Calu3 (cell line): Measurements from ENCODE around the gene DIS3L2. TPM values are rescaled to one million over a fixed set of nuclear protein-coding genes. Genes with fewer than 3 reads are reported as not detected.

Source experiments
- BruUV-seq: library from RNA; stranded (reverse); fragments of 400-500 nt; replicated peaks from 2 replicates; lab custom pipeline; 2021; lab: Mats Ljungman, UMichigan
- CTCF ChIA-PET: fragments of 300-600 bp; sonication (Branson Sonifier 250); formaldehyde crosslinking; loops from one replicate; lab custom pipeline; 2022; ENCODE audit warnings: antibody characterized with exemption; lab: Charles Lee
- DNase-seq: peaks from one replicate; pipeline ENCODE4 v3.0.0; 2022
- H3K27ac Mint-ChIP-seq: one replicate; pipeline ENCODE4 v1.8.0; 2022; ENCODE audit warnings: mixed read lengths; ENCODE audit not compliant: unreplicated experiment
- H3K27me3 Mint-ChIP-seq: one replicate; pipeline ENCODE4 v1.8.0; 2022; ENCODE audit warnings: mixed read lengths; ENCODE audit not compliant: unreplicated experiment
- H3K36me3 Mint-ChIP-seq: one replicate; pipeline ENCODE4 v1.8.0; 2022; ENCODE audit warnings: mild to moderate bottlenecking, moderate library complexity, mixed read lengths; ENCODE audit not compliant: insufficient read depth, unreplicated experiment
- H3K4me1 Mint-ChIP-seq: one replicate; pipeline ENCODE4 v1.8.0; 2022; ENCODE audit warnings: mild to moderate bottlenecking, low read depth, mixed read lengths; ENCODE audit not compliant: unreplicated experiment
- H3K4me3 Mint-ChIP-seq: one replicate; pipeline ENCODE4 v1.8.0; 2022; ENCODE audit warnings: mild to moderate bottlenecking, low read depth, moderate library complexity, mixed read lengths; ENCODE audit not compliant: unreplicated experiment
- H3K9me3 Mint-ChIP-seq: one replicate; pipeline ENCODE4 v1.8.0; 2022; ENCODE audit warnings: low read depth, mixed read lengths; ENCODE audit not compliant: unreplicated experiment
- CTCF ChIP-seq: fragments of 200-600 bp; IDR thresholded peaks from one replicate; pipeline ENCODE4 v1.8.0; 2022; ENCODE audit warnings: antibody characterized with exemption; ENCODE audit not compliant: unreplicated experiment
- intact Hi-C: fragments of 100-400 bp; cut with micrococcal nuclease; formaldehyde crosslinking; loops from one replicate; pipeline ENCODE4 v1.10.0; 2022; ENCODE audit not compliant: unreplicated experiment
- total RNA-seq: library from RNA; stranded (reverse); gene quantifications from 2 replicates; pipeline ENCODE4 v1.2.3, GENCODE V29; 2022

Gene DIS3L2
- total RNA-seq, 1 experiment from 2014 or later, result 46.0 TPM

GRCh38 chr2:231965102-231965501, 3.6 kb downstream of the DIS3L2 start:
- Mint-ChIP-seq H3K4me1 (peaks cover 18% of the 10 kb centered on the region), H3K4me3 (no peak overlapping the region), H3K36me3 (peaks cover 28% of the 10 kb centered on the region), H3K27ac (no peak overlapping the region), H3K27me3 (no peaks in the 10 kb centered on the region), H3K9me3 (peaks cover 3% of the 10 kb centered on the region)
- BruUV-seq, result no TSS peak
- CTCF ChIA-PET, result no interaction called here
- intact Hi-C loops, result no loop called here
- no peak for DNase-seq
- no peak for TF ChIP-seq CTCF

GRCh38 chr2:231966886-231967285, 5.4 kb downstream of the DIS3L2 start:
- CTCF ChIA-PET, result interaction anchor here (0.6 kb wide), 1 partner anchor 122 kb away, joined by 3 read pairs; no protein-coding TSS in a partner anchor
- peaks cover 9% of the 10 kb centered on the region for H3K4me1 Mint-ChIP-seq

GRCh38 chr2:231968820-231969219, 7.3 kb downstream of the DIS3L2 start:
- TF ChIP-seq CTCF, result no peak
- Mint-ChIP-seq H3K9me3 (no peaks in the 10 kb centered on the region), H3K27ac (no peak overlapping the region), H3K36me3 (no peaks in the 10 kb centered on the region), H3K4me1 (no peaks in the 10 kb centered on the region), H3K27me3 (no peaks in the 10 kb centered on the region), H3K4me3 (no peak overlapping the region)
- DNase-seq, result no peak
- CTCF ChIA-PET, result interaction anchor here (0.7 kb wide), 1 partner anchor 11 kb away, joined by 3 read pairs; no protein-coding TSS in a partner anchor
- BruUV-seq, result no TSS peak
- intact Hi-C loops, result no loop called here

More at GRCh38 chr2:231966886-231967285, 5.4 kb downstream of the DIS3L2 start:
- Mint-ChIP-seq H3K9me3 (no peaks in the 10 kb centered on the region), H3K36me3 (peaks cover 14% of the 10 kb centered on the region), H3K4me3 (no peak overlapping the region), H3K27ac (no peak overlapping the region), H3K27me3 (no peaks in the 10 kb centered on the region)
- no peak for TF ChIP-seq CTCF
- DNase-seq, result no peak
- no TSS peak for BruUV-seq
- intact Hi-C loops, result no loop called here

GRCh38 chr2:231970461-231970860, 8.9 kb downstream of the DIS3L2 start:
- intact Hi-C loops, result no loop called here
- H3K9me3 Mint-ChIP-seq, result no peaks in the 10 kb centered on the region
- BruUV-seq, result no TSS peak

More at GRCh38 chr2:231970461-231970860, 8.9 kb downstream of the DIS3L2 start:
- TF ChIP-seq CTCF, result no peak
- Mint-ChIP-seq H3K4me1 (no peaks in the 10 kb centered on the region), H3K27ac (no peak overlapping the region), H3K36me3 (no peaks in the 10 kb centered on the region), H3K4me3 (no peak overlapping the region), H3K27me3 (no peaks in the 10 kb centered on the region)
- no peak for DNase-seq
- CTCF ChIA-PET, result no interaction called here
